GM12878 (cell line): Measurements from ENCODE around the gene BEGAIN. TPM values are rescaled to one million over a fixed set of nuclear protein-coding genes. Genes with fewer than 3 reads are reported as not detected.

Source experiments
- CREM ChIP-seq: IDR thresholded peaks from 2 replicates; pipeline ENCODE4 v1.6.1; 2014; ENCODE audit warnings: antibody characterized with exemption, low read depth
- IRF4 ChIP-seq: IDR thresholded peaks from 2 replicates; pipeline ENCODE4 v1.6.1; 2011; ENCODE audit warnings: low read depth, low read length
- LARP7 ChIP-seq: fragments of 450-650 bp; IDR thresholded peaks from 2 replicates; pipeline ENCODE4 v1.6.1; 2017; ENCODE audit warnings: mild to moderate bottlenecking
- POLR2AphosphoS2 ChIP-seq: IDR thresholded peaks from 2 replicates; pipeline ENCODE4 v1.6.1; 2011; ENCODE audit warnings: low read depth, mild to moderate bottlenecking, low read length, improper control_type of control experiment, moderate library complexity
- SUZ12 ChIP-seq: fragments of 200-600 bp; sonication (generic); IDR thresholded peaks from one replicate; pipeline ENCODE4 v1.6.1; 2018; ENCODE audit warnings: antibody characterized with exemption, mild to moderate bottlenecking; ENCODE audit not compliant: unreplicated experiment
- polyA plus RNA-seq, 11 experiments: library from polyadenylated mRNA; depleted of rRNA in 4 of 11; unstranded in 6 of 11; stranded (reverse) in 5 of 11; fragments of >200 nt; fragmentation: Nextera tagmentation in 4 of 11; fragmentation: Illumina TruSeq in 1 of 11; extraction: Ambion mirVana in 4 of 11; extraction: Trizol in 1 of 11; gene quantifications; 1 replicate in 1 of 11; 2 replicates in 10 of 11; pipeline versions ENCODE4 v1.2.1 to v1.2.3, GENCODE V29; 2011 to 2016; ENCODE audit warnings: inconsistent platforms in 2 of 11, missing spikeins in 2 of 11, low read depth in 1 of 11
- total RNA-seq, 4 experiments: library from RNA; depleted of rRNA in 3 of 4; stranded (reverse); fragments of >200 nt in 3 of 4; fragmentation: Illumina TruSeq in 1 of 4; extraction: Trizol in 1 of 4; gene quantifications; 2 replicates each; pipeline versions ENCODE4 v1.2.1 to v1.2.3, GENCODE V29; 2013 to 2021
- TF ChIP-seq, protein P1 (sequence below): fragments of 450-650 bp; IDR thresholded peaks from 2 replicates; pipeline ENCODE4 v1.6.1; 2017; ENCODE audit warnings: mild to moderate bottlenecking, moderate library complexity
- TF ChIP-seq, protein P2 (sequence below): IDR thresholded peaks from 2 replicates; pipeline ENCODE4 v1.6.1; 2012; ENCODE audit warnings: improper control_type of control experiment, low read depth, low read length; ENCODE audit not compliant: insufficient replicate concordance

Gene BEGAIN
- total and polyA plus RNA-seq, 10 of the 15 experiments (the other 5 are each of a cell fraction or from before 2014, with no cell fraction given) = 0.01 to 0.31 (median 0.06) TPM; not detected in 5

DNA sequence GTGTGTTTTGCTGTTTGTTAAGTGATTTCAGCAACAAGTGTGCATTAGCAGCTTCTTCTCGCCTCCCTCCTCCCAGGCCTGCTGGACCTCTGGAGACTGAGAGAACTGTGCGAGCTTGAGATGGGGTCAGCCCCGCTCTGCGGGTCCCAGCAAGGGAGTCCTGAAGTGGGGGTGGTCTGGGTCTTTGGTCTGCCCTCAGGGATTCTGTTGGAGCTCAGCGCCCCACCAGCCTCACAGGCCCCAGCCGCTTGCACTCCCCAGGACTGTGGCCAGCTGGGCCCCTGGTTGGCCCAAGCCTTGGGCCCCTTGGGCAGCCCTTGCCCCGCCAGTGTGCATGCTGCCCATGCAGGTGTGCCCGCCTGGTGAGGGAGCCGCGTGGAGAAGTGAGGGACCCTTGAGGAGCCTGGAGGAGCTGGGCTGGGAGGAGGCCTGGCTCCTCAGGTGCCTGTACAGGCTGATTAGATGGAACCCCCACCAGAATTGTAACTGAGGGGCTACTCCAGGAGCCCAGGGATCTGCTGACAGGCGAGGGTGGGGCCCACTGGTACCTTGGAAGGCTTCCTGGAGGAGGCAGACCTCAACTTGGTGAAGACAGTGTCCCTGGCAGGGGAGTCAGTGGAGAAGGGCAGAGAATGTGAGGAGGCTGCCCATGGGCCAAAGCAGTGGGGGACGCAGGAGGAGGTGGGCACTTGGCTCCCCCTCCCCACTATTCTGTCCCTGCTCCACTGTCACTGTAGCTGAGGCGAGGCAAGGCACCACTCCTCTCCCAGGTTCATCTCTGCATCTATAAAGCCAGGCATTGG is 56.7 kb downstream of the BEGAIN start (continued):
- TF ChIP-seq, protein P1, sequence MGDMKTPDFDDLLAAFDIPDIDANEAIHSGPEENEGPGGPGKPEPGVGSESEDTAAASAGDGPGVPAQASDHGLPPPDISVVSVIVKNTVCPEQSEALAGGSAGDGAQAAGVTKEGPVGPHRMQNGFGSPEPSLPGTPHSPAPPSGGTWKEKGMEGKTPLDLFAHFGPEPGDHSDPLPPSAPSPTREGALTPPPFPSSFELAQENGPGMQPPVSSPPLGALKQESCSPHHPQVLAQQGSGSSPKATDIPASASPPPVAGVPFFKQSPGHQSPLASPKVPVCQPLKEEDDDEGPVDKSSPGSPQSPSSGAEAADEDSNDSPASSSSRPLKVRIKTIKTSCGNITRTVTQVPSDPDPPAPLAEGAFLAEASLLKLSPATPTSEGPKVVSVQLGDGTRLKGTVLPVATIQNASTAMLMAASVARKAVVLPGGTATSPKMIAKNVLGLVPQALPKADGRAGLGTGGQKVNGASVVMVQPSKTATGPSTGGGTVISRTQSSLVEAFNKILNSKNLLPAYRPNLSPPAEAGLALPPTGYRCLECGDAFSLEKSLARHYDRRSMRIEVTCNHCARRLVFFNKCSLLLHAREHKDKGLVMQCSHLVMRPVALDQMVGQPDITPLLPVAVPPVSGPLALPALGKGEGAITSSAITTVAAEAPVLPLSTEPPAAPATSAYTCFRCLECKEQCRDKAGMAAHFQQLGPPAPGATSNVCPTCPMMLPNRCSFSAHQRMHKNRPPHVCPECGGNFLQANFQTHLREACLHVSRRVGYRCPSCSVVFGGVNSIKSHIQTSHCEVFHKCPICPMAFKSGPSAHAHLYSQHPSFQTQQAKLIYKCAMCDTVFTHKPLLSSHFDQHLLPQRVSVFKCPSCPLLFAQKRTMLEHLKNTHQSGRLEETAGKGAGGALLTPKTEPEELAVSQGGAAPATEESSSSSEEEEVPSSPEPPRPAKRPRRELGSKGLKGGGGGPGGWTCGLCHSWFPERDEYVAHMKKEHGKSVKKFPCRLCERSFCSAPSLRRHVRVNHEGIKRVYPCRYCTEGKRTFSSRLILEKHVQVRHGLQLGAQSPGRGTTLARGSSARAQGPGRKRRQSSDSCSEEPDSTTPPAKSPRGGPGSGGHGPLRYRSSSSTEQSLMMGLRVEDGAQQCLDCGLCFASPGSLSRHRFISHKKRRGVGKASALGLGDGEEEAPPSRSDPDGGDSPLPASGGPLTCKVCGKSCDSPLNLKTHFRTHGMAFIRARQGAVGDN = no peak
- TF ChIP-seq, protein P2, sequence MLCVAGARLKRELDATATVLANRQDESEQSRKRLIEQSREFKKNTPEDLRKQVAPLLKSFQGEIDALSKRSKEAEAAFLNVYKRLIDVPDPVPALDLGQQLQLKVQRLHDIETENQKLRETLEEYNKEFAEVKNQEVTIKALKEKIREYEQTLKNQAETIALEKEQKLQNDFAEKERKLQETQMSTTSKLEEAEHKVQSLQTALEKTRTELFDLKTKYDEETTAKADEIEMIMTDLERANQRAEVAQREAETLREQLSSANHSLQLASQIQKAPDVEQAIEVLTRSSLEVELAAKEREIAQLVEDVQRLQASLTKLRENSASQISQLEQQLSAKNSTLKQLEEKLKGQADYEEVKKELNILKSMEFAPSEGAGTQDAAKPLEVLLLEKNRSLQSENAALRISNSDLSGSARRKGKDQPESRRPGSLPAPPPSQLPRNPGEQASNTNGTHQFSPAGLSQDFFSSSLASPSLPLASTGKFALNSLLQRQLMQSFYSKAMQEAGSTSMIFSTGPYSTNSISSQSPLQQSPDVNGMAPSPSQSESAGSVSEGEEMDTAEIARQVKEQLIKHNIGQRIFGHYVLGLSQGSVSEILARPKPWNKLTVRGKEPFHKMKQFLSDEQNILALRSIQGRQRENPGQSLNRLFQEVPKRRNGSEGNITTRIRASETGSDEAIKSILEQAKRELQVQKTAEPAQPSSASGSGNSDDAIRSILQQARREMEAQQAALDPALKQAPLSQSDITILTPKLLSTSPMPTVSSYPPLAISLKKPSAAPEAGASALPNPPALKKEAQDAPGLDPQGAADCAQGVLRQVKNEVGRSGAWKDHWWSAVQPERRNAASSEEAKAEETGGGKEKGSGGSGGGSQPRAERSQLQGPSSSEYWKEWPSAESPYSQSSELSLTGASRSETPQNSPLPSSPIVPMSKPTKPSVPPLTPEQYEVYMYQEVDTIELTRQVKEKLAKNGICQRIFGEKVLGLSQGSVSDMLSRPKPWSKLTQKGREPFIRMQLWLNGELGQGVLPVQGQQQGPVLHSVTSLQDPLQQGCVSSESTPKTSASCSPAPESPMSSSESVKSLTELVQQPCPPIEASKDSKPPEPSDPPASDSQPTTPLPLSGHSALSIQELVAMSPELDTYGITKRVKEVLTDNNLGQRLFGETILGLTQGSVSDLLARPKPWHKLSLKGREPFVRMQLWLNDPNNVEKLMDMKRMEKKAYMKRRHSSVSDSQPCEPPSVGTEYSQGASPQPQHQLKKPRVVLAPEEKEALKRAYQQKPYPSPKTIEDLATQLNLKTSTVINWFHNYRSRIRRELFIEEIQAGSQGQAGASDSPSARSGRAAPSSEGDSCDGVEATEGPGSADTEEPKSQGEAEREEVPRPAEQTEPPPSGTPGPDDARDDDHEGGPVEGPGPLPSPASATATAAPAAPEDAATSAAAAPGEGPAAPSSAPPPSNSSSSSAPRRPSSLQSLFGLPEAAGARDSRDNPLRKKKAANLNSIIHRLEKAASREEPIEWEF = no peak
- TF ChIP-seq SUZ12 = no peak
- TF ChIP-seq POLR2AphosphoS2 = no peak
- no peak for TF ChIP-seq LARP7
- no peak for TF ChIP-seq CREM
- no peak for TF ChIP-seq IRF4
